Kasumi-1 (cell line): Measurements from ENCODE around the gene PTCD2.
A peak's percentile ranks its signal among the peaks of the same experiment; 100 is the strongest.

Experiments used
- DNase-seq, 2 experiments: peaks; one replicate each; lab custom pipeline; 2025; lab: John Stamatoyannopoulos, UW

Gene PTCD2, protein sequence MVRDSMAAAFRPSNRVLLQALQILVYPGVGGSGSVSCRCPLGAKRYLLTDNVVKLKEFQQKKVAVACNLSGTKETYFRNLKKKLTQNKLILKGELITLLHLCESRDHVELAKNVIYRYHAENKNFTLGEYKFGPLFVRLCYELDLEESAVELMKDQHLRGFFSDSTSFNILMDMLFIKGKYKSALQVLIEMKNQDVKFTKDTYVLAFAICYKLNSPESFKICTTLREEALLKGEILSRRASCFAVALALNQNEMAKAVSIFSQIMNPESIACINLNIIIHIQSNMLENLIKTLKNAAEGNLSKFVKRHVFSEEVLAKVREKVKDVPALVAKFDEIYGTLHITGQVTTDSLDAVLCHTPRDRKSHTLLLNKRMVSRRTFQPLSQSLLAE

DNA sequence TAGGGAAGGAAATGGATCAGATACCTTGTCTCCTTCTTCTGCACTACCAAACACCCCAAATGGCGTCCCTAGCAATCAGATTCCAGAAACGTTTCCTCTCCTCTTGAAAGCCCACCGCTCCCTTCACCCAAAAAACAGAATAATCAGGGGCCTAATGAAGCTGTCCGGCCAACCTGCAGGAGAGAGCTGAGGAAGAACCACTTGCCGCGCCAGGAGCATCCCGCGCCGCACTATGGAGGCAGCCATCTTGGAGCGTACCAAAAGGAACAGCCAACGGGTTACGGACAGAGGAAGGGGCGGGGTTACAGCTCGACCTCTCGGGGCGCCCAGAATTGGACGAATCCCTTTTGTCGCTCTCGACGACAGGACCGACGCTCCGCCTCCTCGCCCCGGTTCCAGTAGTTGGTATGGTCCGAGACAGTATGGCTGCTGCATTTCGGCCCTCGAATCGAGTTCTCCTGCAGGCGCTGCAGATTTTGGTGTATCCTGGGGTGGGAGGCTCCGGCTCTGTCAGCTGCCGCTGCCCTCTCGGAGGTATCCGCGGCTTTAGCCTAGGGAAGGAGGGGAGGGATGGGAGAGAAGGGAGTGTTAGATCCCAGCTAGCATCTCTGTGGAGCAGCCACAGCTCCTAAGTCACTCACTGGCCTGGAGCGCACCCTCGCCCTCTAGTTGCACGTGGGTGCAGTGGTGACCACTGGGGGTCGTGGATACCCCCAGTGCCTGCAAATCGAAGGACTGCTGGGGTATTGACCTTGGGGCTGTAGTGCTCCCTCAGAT, at the start of gene PTCD2, which contains the start of gene MRPS27:
PTCD2 (plus strand) TSS at position 398 of the 777 bp plus-strand sequence; CDS start at position 408, 10 bp downstream.
MRPS27 (minus strand) TSS at position 265 of the 777 bp plus-strand sequence; CDS start at position 246, 19 bp downstream.
- DNase-seq: peak; percentile 97 to 98

DNA sequence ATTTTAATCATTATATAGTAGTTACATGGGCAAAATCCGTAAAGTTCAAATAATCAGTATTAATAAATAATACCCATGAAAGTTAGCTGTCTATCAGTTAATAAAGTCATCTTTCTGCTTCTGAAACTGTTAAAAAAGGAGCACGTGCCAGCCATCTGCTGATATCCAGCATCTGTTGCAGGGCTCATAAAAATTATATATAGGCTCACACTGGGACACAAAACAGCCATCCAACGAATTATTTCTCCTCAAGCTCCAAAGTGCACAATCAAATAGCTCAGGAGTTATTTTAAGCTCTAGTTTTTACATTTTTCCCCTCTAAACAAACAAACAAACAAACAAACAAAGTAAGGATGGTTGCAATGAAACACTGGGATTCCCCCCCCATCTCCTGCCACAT, 48.5 kb upstream of the PTCD2 start:
- no peak for DNase-seq

DNA sequence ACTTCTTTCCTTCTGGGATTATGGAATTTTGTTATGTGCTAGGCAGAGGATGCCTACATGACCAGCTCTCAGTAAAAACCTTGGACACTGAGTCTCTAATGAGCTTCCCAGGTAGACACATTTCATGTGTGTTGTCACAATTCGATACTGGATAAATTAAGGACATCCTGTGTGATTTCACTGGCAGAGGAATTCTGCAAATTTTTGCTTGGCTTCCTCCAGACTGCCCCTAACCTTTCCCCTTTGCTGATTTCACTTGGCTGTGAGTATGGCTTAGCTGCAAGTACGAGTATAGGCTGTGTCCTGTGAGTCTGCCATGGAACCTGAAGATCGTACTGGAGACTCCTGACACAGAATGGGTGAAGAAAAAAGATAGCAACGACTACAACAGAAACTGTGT, 47.8 kb upstream of the PTCD2 start:
- no peak for DNase-seq

DNA sequence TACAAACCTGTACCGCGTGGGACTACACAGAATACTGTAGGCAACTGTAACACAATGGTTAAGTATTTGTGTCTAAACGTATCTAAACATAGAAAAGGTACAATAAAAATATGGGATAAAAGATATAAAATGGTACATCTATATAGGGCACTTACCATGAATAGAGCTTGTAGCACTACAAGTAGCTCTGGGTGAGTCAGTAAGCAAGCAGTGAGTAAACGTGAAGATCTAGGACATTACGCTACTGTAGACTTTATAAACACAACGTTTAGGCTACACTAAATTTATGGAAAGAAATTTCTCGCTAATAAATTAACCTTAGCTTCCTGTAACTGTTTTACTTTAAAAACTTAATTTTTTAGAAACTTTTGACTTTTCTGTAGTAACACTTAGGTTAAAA, 46.6 kb upstream of the PTCD2 start:
- DNase-seq: no peak

DNA sequence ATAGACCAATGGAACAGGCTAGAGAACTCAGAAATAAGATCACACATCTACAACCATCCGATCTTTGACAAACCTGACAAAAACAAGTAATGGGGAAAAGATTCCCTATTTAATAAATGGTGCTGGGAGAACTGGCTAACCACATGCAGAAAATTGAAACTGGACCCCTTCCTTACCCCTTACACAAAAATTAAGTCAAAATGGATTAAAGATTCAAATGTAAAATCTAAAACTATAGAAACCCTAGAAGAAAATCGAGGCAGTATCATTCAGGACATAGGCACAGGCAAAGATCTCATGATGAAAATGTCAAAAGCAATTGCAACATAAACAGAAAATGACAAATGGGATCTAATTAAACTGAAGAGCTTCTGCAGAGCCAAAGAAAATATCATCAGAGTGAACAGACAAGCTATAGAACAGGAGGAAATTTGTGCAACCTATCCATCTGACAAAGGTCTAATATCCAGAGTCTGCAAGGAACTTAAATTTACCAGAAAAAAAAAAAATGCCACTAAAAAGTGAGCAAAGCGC, 43.9 kb upstream of the PTCD2 start:
- no peak for DNase-seq

DNA sequence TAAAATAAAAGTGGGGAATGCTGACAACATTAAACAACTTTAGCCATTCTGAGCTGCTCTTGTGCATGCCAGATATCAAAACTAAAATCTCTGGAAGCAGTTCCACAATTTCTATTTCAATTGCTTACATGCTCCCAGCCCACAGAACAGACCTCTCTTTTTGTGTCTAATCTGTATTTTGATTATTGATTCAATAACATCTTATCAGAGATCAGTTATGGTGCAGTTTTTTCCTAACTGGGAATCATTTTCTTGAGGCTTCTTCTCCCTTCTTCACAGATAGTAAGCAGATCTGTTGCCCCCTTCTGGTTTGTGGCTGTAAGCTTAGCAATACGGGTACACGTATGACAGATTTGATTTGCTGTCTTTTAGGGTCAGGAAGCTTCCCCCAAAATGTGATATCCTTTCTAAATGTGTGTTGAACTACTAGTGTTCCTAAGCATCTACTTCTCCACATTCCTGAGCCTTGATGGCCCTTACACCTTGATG, 39.5 kb upstream of the PTCD2 start:
- DNase-seq: peak; percentile 27 to 63

DNA sequence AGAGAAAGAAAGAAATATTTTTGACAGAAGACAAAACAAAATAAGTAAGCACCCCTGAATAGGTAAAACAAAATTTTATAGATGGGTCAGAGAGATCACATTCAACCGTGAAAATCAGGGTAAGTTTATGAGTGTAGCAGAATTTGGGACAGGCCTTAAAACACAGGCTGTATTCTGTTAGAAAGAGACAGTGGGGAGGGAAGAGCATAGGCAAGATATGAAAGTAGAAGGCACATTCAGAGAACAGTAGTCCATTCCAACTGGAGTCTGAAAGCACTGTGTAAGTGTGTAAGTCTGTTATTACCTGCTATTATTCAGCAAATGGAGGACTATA, 38.8 kb upstream of the PTCD2 start:
- no peak for DNase-seq

DNA sequence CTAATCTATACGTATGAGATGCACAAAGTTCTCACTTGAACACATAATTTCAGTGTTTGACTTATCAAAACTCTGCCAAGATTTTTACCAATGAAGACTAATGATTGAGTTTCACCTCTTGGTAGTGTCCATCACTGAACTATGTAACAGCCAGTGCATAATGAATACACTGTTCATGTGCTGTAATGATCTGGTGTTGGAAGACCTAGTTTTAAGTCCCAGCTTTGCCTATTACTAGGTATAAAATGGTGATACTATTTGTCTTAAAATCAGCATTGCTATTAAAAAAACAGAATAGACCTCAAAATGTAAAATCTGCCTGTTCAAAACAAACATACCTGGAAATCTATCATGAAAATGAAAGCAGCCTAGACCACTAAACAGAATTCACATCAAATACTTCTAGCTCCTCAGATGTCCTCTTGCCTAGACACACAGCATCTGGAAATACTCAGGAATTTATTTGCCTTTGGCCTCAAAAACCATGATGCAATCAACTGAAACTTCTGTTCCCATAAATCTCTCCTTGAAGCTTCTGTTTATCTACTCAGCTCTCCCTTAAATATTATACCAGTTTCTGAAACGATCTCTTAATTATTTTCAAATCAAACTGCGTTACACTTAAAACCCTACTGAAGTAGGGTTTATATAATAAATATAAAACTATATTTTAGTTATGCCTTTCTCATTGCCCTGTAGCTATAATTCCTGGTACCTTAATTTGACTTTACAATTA, 38.2 kb upstream of the PTCD2 start:
- no peak for DNase-seq

DNA sequence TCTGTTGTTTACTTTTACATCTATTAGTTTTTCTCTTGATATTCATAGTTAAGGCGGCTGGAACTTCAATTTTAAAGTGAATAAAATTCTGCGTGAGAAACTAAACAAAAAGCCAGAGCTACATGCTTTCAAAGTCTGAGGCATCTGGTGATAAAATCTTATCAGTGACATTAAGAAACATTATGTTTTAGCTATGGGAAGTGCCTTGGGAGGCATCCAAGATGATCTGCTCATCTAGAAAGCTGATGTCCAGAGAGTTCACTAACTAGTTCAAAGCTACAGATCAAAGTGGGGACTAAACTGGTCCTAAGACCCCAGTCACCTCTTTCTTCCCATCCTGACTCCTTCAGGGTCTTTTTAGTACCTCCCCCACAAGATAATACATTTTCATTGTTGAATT, 37.3 kb upstream of the PTCD2 start:
- DNase-seq: no peak

DNA sequence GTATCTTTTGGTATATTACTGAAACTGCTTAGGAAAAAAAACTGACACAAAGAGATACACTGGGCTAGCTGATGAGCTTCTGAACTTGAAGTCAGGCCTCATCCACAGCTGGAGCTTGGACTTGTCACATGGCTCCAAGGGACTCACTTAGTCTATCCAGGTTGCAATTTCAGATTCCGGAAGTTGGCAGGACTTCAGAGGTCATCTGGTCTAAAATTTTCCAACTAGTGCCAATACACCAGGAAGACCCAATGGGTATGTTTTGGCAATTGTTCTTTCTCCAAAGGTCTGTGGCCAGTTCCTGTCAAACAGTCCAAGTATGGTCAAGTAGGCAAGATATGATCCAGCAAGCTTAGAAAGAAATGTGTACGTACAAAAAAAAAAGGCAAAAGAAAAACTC, 36.8 kb upstream of the PTCD2 start:
- no peak for DNase-seq

DNA sequence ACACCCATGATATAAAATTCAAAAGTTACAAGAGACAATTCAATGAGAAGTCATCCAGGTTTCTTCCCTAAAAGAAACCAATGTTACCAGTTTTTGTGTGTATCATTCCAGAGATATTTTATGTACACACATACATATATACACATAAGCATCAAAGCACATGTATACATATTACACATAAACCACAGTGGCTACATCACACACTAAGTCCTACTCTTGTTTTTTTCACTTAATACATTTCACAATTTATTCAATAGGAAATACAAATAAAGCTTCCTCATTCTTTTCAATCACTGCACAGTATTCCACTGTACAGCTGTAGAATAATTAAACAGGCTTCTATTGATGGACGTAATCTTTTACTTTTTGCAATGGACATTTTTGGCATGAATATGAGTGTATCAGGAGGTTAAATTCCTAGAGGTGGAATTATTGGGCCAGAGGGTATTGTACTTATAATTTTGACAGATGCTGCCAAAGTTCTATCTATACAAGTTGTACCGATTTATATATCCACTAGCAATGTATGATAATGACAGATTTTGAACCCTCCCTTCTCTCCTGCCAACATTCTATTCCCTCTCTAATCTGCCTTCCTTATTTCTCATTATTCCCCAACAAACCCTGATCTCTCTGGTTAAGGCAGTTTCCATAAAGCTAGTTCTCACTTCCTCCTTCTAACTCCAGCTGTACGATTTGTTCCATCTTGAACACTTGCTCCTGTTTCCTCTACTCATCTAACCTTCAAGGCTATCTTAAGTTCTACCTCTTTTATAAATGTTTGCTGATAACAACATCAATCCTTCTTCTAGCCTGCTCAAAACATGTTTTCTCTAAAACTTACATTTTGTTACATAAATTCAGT, 35.4 kb upstream of the PTCD2 start:
- DNase-seq: peak; percentile 35 to 61

DNA sequence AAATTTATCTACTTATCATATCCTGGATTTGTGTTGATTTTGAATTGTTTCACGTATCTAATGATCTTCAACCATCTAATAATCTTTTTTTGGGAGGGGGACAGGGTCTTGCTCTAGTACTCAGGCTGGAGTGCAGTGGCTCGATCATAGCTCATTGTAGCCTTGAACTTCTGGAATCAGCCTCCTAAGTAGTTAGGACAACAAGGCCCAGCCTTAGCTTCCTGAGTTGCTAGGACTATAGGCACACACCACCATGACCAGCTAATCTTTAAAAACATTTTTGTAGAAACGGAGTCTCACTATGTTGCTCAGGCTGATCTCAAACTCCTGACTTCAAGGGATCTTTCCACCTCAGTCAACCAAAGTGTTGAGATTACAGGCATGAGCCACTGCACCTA, 34.8 kb upstream of the PTCD2 start:
- no peak for DNase-seq

DNA sequence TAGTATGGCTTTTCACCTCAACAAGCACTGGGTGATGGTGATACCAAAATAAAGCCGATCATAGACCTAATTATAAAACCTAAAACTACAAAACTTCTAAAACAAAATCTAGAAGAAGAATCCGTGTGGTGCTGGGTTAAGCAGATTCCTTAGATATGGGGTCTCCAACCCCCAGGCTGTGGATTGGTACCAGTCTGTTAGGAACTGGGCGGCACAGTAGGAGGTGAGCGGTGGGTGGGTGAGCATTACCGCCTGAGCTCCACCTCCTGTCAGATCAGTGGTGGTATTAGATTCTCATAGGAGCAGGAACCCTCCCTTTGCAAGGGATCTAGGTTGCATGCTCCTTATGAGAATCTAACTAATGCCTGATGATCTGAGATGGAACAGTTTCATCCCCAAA, 33.4 kb upstream of the PTCD2 start:
- DNase-seq: no peak

DNA sequence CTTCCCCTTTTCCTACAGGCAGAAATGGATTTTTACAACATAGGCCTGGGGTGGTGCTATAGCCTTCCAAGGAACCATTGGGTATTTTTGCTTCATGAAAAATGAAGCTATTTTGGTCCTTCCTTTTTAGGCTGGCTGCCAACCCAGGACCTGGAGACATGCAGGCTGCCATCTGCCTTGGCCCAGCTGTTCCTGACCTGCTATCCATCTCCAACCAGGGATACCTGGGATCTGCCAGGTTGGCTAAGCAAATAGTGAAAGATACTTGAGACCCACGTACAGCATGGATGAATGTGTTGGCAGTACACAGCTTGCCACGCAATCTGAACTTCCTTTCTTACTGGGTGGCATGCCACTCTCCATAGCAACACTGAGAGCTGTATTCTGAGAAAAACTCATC, 31.2 kb upstream of the PTCD2 start:
- peak in 1 of 2 experiments; percentile 24 for DNase-seq

DNA sequence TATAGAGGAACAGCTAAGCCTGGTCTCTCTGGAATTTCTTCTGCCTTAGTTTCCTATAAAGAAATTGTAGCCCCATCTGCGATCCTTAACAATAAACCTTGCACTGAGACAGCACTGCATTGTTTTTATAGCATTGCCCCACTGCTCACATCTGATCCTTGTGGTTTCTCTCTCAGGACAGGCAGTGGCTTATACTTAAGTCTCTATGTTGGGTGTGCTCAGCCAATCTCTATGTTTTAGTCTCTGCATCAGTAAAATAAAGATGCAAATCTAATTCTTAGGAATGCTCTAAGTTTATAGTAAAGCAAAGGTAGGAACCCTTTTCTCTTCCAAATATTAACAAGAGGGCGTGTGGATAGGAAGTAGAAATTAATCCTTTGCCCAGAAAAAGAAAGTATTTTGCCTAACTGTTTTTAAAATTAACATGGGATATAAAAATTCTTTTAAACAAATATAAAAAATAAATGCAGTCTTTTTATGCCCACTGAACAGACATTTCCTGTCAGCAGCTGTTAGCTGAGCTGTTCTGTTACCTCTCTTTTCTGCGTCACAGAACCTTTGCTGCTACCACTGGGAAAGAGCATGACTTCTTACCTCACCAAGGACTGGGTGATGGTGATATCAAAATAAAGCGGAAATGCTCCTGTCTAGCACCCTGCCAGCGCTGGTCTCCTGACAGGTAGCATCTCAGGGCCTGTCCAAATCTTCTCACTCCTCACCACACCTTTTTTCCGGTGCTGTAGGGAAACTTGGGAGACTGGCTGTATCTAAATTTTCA, 29.6 kb upstream of the PTCD2 start:
- no peak for DNase-seq

DNA sequence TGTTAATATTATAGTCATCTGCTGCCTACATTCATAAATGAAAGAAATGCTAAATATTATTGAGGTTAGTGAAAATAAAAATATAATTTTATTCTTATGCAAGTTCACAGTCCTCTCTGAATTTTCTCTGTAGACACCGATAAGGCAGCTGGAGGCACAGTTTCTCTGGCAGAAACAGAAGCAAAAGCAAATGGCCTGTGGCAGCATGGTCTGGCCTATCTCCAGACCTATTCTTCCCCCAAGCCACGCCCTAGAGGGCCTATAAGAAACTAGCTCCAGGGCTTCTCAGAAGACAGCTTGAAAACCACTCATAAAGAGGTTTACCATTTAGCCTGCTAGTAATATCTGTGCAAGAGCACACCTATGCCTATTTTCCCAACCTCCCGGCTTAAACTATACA, 28.6 kb upstream of the PTCD2 start:
- no peak for DNase-seq

DNA sequence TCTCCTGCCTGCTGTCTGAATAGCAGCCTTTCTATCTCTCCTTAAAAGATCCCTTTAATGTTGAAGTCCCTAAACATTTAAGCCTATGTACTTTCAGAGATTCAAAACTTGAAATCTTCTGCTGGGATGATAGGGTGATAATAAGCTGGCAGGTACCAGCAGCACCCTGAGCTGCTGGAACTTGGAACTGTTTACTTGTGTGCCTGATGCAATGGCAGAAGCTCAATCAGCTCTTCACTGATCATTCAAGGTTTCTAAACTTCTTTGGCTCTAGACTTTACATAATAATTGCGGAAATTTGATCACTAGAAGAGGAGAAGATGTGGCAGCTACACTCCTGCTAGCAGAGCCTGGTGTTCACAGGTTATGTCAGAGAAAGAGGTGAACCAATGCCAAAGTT, 27.8 kb upstream of the PTCD2 start:
- DNase-seq: no peak

DNA sequence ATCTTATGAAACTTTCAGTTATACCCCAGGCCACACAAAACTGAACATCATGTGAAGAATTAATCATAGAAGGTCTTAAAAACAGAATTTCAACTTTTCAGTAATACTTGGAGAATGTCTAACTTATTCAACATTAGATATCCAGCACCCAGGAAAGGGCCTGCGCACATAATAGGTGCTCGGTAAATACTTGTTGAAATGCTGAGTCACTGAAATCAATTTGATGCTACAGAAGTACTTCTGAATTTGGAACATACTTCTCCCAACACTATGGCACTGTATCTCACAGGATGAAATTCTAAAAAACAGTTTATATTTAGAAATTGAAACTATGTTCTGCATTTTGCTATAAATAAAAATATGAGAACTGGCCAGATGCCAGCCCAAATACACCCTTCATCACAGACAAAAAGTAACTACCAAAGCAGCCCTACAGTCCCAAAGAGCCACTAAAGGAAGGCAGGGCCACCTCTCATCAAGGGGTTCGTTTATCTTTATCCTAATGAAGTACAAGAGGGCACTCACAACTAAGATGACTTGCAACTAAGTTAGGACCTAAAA, 26.6 kb upstream of the PTCD2 start:
- no peak for DNase-seq

DNA sequence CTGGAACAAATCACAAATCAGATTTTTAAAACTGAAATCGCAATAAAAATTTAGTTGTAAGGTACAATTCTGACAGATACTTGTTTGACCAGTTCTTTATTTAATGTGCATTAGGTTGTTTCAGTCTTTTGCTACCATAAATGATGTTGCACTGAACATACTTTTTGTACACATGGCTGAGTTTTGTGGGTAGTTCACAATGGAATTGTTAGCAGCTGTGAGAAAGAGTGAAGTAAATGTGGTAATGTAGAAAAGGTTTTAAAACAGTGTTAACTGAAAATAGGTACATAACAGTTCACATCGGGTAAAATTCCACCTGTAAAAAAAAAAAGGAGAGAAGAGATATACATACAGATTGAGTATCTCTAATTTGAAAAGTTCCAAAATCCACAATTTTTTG, 25.7 kb upstream of the PTCD2 start:
- DNase-seq: no peak

DNA sequence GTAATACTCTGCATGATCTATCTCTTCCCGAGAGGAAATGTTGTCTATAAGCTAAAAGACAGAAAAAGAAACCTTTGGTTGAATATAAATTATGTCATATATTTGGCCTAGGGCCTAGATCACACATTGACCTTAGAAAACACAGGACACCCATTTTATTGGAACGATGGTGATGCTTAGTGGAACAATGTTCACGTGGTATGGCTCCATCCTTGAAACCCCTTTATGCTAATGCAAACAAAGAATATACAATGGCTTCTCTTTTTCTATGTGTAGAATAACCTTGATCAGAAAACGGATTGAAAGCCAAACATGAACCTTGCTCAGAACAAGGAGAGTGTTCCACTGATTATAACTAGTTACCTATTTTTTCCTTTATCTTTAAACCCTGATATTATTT, 24.6 kb upstream of the PTCD2 start:
- DNase-seq: no peak
